Activated CD4-positive, alpha-beta memory T cell treated with anti-CD3 and anti-CD28 coated beads for 36 hours (primary cell): ENCODE results near the gene STRN. TPM values are rescaled to one million over a fixed set of nuclear protein-coding genes. Genes with fewer than 3 reads are reported as not detected.
"Not testable (repeated sequence)": the region's sequence is repeated elsewhere in the genome, so short reads cannot be mapped to it uniquely, and the experiment has no call there.

Source experiments
- CTCF ChIA-PET: fragments of 350-600 bp; sonication (Branson Sonifier 250); formaldehyde crosslinking; loops from one replicate; lab custom pipeline; 2021; ENCODE audit warnings: antibody characterized with exemption, inconsistent platforms; lab: Charles Lee
- POLR2A ChIA-PET: fragments of 350-600 bp; sonication (Branson Sonifier 250); formaldehyde crosslinking; loops from one replicate; lab custom pipeline; 2021; ENCODE audit warnings: antibody characterized with exemption; lab: Charles Lee
- DNase-seq: peaks from one replicate; pipeline ENCODE4 v3.0.0-alpha.2; 2020
- H3K27ac Mint-ChIP-seq: one replicate; pipeline ENCODE4 v1.8.0; 2021; ENCODE audit warnings: mixed read lengths
- H3K27me3 Mint-ChIP-seq: one replicate; pipeline ENCODE4 v1.8.0; 2021; ENCODE audit warnings: mixed read lengths
- H3K36me3 Mint-ChIP-seq: one replicate; pipeline ENCODE4 v1.8.0; 2021; ENCODE audit warnings: mixed read lengths
- H3K4me1 Mint-ChIP-seq: one replicate; pipeline ENCODE4 v1.8.0; 2021; ENCODE audit warnings: low read depth, mixed read lengths
- H3K4me3 Mint-ChIP-seq: one replicate; pipeline ENCODE4 v1.8.0; 2021; ENCODE audit warnings: mild to moderate bottlenecking, mixed read lengths
- H3K9me3 Mint-ChIP-seq: one replicate; pipeline ENCODE4 v1.8.0; 2021; ENCODE audit warnings: mixed read lengths
- intact Hi-C: fragments of 100-400 bp; cut with micrococcal nuclease; formaldehyde crosslinking; loops from one replicate; pipeline ENCODE4 v1.15.1; 2023
- total RNA-seq, 2 experiments: library from RNA; stranded (reverse); gene quantifications; one replicate each; pipeline ENCODE4 v1.2.3, GENCODE V29; 2021

The STRN gene
- total RNA-seq: 10 to 100 TPM; 22.3 to 25.0 TPM

GRCh38 chr2:36966370-36967235, at the start of gene STRN:
TSS of gene STRN (minus strand) at chr2:36966536. CDS start at chr2:36966463, 73 bp downstream.
- peak within 1 kb of the TSS; percentile 91 for H3K27ac Mint-ChIP-seq
- no peaks in the 10 kb centered on the region for H3K36me3 Mint-ChIP-seq
- no peaks in the 10 kb centered on the region for H3K27me3 Mint-ChIP-seq
- intact Hi-C loops: loop anchor here (1.0 to 5.0 kb wide), 7 partner anchors 78 to 411 kb away; partner anchors contain the start of genes EIF2AK2, FEZ2, GPATCH11 and HEATR5B
- peaks cover 42% of the 10 kb centered on the region for H3K4me1 Mint-ChIP-seq
- ChIA-PET POLR2A (interaction anchor here (0.7 kb wide), 1 partner anchor 16 kb away, joined by 3 read pairs; no protein-coding TSS in a partner anchor), CTCF (interaction anchor here (0.6 kb wide), 1 partner anchor 583 kb away, joined by 3 read pairs; no protein-coding TSS in a partner anchor)
- H3K4me3 Mint-ChIP-seq: peak within 1 kb of the TSS; percentile 96
- no peaks in the 10 kb centered on the region for H3K9me3 Mint-ChIP-seq
- peak; percentile 98 for DNase-seq

GRCh38 chr2:37013315-37013641, 46.9 kb upstream of the STRN start:
- peaks cover 26% of the 10 kb centered on the region for H3K36me3 Mint-ChIP-seq
- ChIA-PET POLR2A (no interaction called here), CTCF (no interaction called here)
- no peaks in the 10 kb centered on the region for H3K27me3 Mint-ChIP-seq
- H3K4me3 Mint-ChIP-seq: no peak overlapping the region
- H3K9me3 Mint-ChIP-seq: no peaks in the 10 kb centered on the region
- no peak for DNase-seq
- no peak overlapping the region for H3K27ac Mint-ChIP-seq
- peaks cover 14% of the 10 kb centered on the region for H3K4me1 Mint-ChIP-seq
- intact Hi-C loops: no loop called here

- Mint-ChIP-seq H3K27me3 (no peaks in the 10 kb centered on the region), H3K4me1 (peaks cover 14% of the 10 kb centered on the region), H3K27ac (peak overlapping the region; percentile 6), H3K4me3 (no peak overlapping the region), H3K9me3 (no peaks in the 10 kb centered on the region), H3K36me3 (peaks cover 18% of the 10 kb centered on the region)
- intact Hi-C loops: no loop called here
- CTCF ChIA-PET: no interaction called here
- DNase-seq: no peak
- POLR2A ChIA-PET: no interaction called here
Observed at GRCh38 chr2:37011130-37011529, 44.8 kb upstream of the STRN start.

- intact Hi-C loops: loop anchor here (1.0 kb wide), 1 partner anchor 225 kb away; no protein-coding TSS in a partner anchor
- ChIA-PET POLR2A (no interaction called here), CTCF (interaction anchor here (1.9 kb wide), 1 partner anchor 220 kb away, joined by 8 read pairs; no protein-coding TSS in a partner anchor)
- Mint-ChIP-seq H3K4me1 (peaks cover 13% of the 10 kb centered on the region), H3K36me3 (peaks cover 23% of the 10 kb centered on the region), H3K9me3 (no peaks in the 10 kb centered on the region), H3K27me3 (no peaks in the 10 kb centered on the region), H3K4me3 (peak overlapping the region; percentile 34), H3K27ac (peak overlapping the region; percentile 30)
- DNase-seq: peak; percentile 27
Observed at GRCh38 chr2:37005118-37005868, 39.0 kb upstream of the STRN start.

GRCh38 chr2:37000988-37001556, 34.7 kb upstream of the STRN start:
- no peak overlapping the region for H3K27ac Mint-ChIP-seq
- H3K27me3 Mint-ChIP-seq: no peaks in the 10 kb centered on the region
- no peak for DNase-seq
- H3K4me3 Mint-ChIP-seq: no peak overlapping the region
- no peaks in the 10 kb centered on the region for H3K9me3 Mint-ChIP-seq
- peaks cover 13% of the 10 kb centered on the region for H3K4me1 Mint-ChIP-seq
- CTCF ChIA-PET: no interaction called here
- H3K36me3 Mint-ChIP-seq: peaks cover 28% of the 10 kb centered on the region
- intact Hi-C loops: no loop called here
- POLR2A ChIA-PET: no interaction called here

GRCh38 chr2:37000318-37000717, 34.0 kb upstream of the STRN start:
- Mint-ChIP-seq H3K4me1 (peaks cover 8% of the 10 kb centered on the region), H3K36me3 (peaks cover 26% of the 10 kb centered on the region), H3K27ac (no peak overlapping the region), H3K9me3 (no peaks in the 10 kb centered on the region), H3K27me3 (no peaks in the 10 kb centered on the region), H3K4me3 (no peak overlapping the region)
- intact Hi-C loops: no loop called here
- DNase-seq: no peak
- ChIA-PET POLR2A (interaction anchor here (0.5 kb wide), 1 partner anchor 46 kb away, joined by 4 read pairs; no protein-coding TSS in a partner anchor), CTCF (no interaction called here)

- H3K36me3 Mint-ChIP-seq: peaks cover 19% of the 10 kb centered on the region
- H3K9me3 Mint-ChIP-seq, H3K27ac Mint-ChIP-seq, DNase-seq, H3K4me3 Mint-ChIP-seq, CTCF ChIA-PET, H3K27me3 Mint-ChIP-seq, intact Hi-C loops, POLR2A ChIA-PET, H3K4me1 Mint-ChIP-seq: not testable (repeated sequence)
Observed at GRCh38 chr2:36999416-36999815, 33.1 kb upstream of the STRN start.

- no peaks in the 10 kb centered on the region for H3K9me3 Mint-ChIP-seq
- no peaks in the 10 kb centered on the region for H3K27me3 Mint-ChIP-seq
- POLR2A ChIA-PET: no interaction called here
- CTCF ChIA-PET: no interaction called here
- H3K4me3 Mint-ChIP-seq: no peak overlapping the region
- intact Hi-C loops: no loop called here
- no peaks in the 10 kb centered on the region for H3K4me1 Mint-ChIP-seq
- no peak for DNase-seq
- peaks cover 15% of the 10 kb centered on the region for H3K36me3 Mint-ChIP-seq
- H3K27ac Mint-ChIP-seq: no peak overlapping the region
Observed at GRCh38 chr2:36993841-36994620, 27.7 kb upstream of the STRN start.

- peaks cover 13% of the 10 kb centered on the region for H3K36me3 Mint-ChIP-seq
- H3K27ac Mint-ChIP-seq: no peak overlapping the region
Observed at GRCh38 chr2:36988008-36988407, 21.7 kb upstream of the STRN start.

GRCh38 chr2:36982467-36982866, 16.1 kb upstream of the STRN start:
- Mint-ChIP-seq H3K36me3 (peaks cover 14% of the 10 kb centered on the region), H3K4me3 (no peak overlapping the region), H3K4me1 (no peaks in the 10 kb centered on the region), H3K27me3 (no peaks in the 10 kb centered on the region), H3K27ac (no peak overlapping the region), H3K9me3 (peaks cover 5% of the 10 kb centered on the region)
- ChIA-PET POLR2A (no interaction called here), CTCF (no interaction called here)
- no peak for DNase-seq
- intact Hi-C loops: no loop called here

More at GRCh38 chr2:36988008-36988407, 21.7 kb upstream of the STRN start:
- H3K4me3 Mint-ChIP-seq: no peak overlapping the region
- no peak for DNase-seq
- no peaks in the 10 kb centered on the region for H3K4me1 Mint-ChIP-seq
- intact Hi-C loops: no loop called here
- H3K9me3 Mint-ChIP-seq: no peaks in the 10 kb centered on the region
- ChIA-PET CTCF (no interaction called here), POLR2A (no interaction called here)
- no peaks in the 10 kb centered on the region for H3K27me3 Mint-ChIP-seq

GRCh38 chr2:36981911-36982310, 15.6 kb upstream of the STRN start:
- Mint-ChIP-seq H3K27ac (no peak overlapping the region), H3K27me3 (no peaks in the 10 kb centered on the region), H3K4me1 (no peaks in the 10 kb centered on the region), H3K4me3 (no peak overlapping the region), H3K9me3 (peaks cover 5% of the 10 kb centered on the region), H3K36me3 (peaks cover 14% of the 10 kb centered on the region)
- POLR2A ChIA-PET: no interaction called here
- no peak for DNase-seq
- intact Hi-C loops: no loop called here
- CTCF ChIA-PET: interaction anchor here (1.0 kb wide), 1 partner anchor 212 kb away, joined by 3 read pairs; no protein-coding TSS in a partner anchor
